Measurements from ENCODE around the gene PHACTR3. TPM values are rescaled to one million over a fixed set of nuclear protein-coding genes. Genes with fewer than 3 reads are reported as not detected.

The PHACTR3 gene
- total RNA-seq, 1 donor from 2014 or later = 1.4 TPM

GRCh38 chr20:59581993-59582679 is 22.2 kb upstream of the PHACTR3 start:
- DNase-seq (ENCODE audit: low spot score) = no peak
- Mint-ChIP-seq H3K4me1 (peaks cover 10% of the 10 kb centered on the region), H3K36me3 (no peaks in the 10 kb centered on the region), H3K9me3 (peaks cover 1% of the 10 kb centered on the region), H3K4me3 (no peak overlapping the region), H3K27me3 (ENCODE audit: insufficient read depth, low read depth) (peaks cover 26% of the 10 kb centered on the region), H3K27ac (peak overlapping the region; percentile 76)
- H3K27me3 ChIP-seq = peaks cover 86% of the 10 kb centered on the region
- no peaks in the 10 kb centered on the region for H3K4me1 ChIP-seq
- H3K27ac ChIP-seq = no peak overlapping the region
- no peaks in the 10 kb centered on the region for H3K36me3 ChIP-seq
- H3K9ac ChIP-seq = no peak overlapping the region
- TF ChIP-seq EZH2 (IDR thresholded peaks at IDR 0.05) = no peak
- TF ChIP-seq, protein P1, sequence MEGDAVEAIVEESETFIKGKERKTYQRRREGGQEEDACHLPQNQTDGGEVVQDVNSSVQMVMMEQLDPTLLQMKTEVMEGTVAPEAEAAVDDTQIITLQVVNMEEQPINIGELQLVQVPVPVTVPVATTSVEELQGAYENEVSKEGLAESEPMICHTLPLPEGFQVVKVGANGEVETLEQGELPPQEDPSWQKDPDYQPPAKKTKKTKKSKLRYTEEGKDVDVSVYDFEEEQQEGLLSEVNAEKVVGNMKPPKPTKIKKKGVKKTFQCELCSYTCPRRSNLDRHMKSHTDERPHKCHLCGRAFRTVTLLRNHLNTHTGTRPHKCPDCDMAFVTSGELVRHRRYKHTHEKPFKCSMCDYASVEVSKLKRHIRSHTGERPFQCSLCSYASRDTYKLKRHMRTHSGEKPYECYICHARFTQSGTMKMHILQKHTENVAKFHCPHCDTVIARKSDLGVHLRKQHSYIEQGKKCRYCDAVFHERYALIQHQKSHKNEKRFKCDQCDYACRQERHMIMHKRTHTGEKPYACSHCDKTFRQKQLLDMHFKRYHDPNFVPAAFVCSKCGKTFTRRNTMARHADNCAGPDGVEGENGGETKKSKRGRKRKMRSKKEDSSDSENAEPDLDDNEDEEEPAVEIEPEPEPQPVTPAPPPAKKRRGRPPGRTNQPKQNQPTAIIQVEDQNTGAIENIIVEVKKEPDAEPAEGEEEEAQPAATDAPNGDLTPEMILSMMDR (IDR thresholded peaks at IDR 0.05) = no peak
- TF ChIP-seq EZH2phosphoT487 (IDR thresholded peaks at IDR 0.05) = no peak
- H3K4me2 ChIP-seq = no peak overlapping the region
- H4K20me1 ChIP-seq (ENCODE audit: low read depth) = no peaks in the 10 kb centered on the region
- no peaks in the 10 kb centered on the region for H3K9me3 ChIP-seq (ENCODE audit: low read depth)
- H2AFZ ChIP-seq (replicated peaks) = no peak overlapping the region
- no peaks in the 10 kb centered on the region for H3K79me2 ChIP-seq (ENCODE audit: low read depth)
- no peak overlapping the region for H3K4me3 ChIP-seq
- no peaks in the 10 kb centered on the region for H3F3A ChIP-seq (ENCODE audit: low read depth)

DNA sequence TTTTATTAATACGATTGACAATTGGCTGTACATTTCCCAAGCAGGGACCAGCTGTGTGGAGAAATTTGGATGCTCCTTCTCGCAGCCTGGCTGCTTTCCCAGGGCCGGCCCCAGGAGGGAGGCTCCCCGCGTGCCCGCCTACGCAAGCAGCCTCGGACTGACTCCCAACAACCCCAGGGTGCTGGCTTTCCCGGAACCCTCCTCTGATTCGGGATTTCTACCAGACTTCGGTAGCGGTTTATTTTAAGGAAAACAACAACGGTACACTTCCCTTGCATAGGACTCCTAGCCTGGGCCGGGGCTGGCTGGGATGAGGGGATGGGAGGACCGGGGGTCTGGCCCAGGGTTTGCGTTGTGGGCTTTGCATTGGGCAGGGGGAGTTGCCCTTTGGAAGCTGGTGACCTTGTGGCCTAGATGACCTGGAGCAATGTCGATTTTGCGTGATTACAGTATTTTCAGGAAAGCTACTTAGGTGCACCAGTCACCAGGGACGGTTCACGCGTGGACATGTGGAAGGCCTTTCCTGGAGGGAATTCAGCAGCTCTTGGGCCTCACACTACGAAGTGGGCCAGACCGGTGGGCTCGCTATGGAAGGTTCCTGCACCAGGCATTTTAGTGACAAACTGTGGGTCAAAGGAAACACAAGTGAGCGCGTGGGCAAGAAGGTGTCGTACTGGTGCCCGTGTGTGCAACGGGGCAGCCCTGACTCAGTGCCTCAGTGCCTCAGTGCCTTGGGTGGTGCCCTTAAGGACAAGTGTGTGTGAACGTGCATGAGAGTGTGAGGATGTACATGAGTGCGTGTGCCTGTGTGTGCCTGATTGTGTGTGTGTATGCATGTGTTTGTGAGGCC is 20.7 kb upstream of the PHACTR3 start:
- Mint-ChIP-seq H3K27ac (no peak overlapping the region), H3K27me3 (ENCODE audit: insufficient read depth, low read depth) (peaks cover 18% of the 10 kb centered on the region)

GRCh38 chr20:59584278-59584925 is 19.9 kb upstream of the PHACTR3 start:
- Histone ChIP-seq H3K27me3 (peaks cover 84% of the 10 kb centered on the region), H3K27ac (no peak overlapping the region), H3F3A (ENCODE audit: low read depth) (no peaks in the 10 kb centered on the region), H3K79me2 (ENCODE audit: low read depth) (no peaks in the 10 kb centered on the region), H3K4me1 (no peaks in the 10 kb centered on the region), H2AFZ (replicated peaks) (no peak overlapping the region), H3K36me3 (no peaks in the 10 kb centered on the region), H3K9ac (no peak overlapping the region), H4K20me1 (ENCODE audit: low read depth) (no peaks in the 10 kb centered on the region), H3K4me2 (no peak overlapping the region), H3K9me3 (ENCODE audit: low read depth) (no peaks in the 10 kb centered on the region), H3K4me3 (no peak overlapping the region)
- Mint-ChIP-seq H3K27ac (no peak overlapping the region), H3K9me3 (peaks cover 3% of the 10 kb centered on the region), H3K36me3 (no peaks in the 10 kb centered on the region), H3K4me1 (peaks cover 10% of the 10 kb centered on the region), H3K27me3 (ENCODE audit: insufficient read depth, low read depth) (peaks cover 12% of the 10 kb centered on the region), H3K4me3 (no peak overlapping the region)
- TF ChIP-seq EZH2phosphoT487 (IDR thresholded peaks at IDR 0.05) (no peak), EZH2 (IDR thresholded peaks at IDR 0.05) (no peak)
- TF ChIP-seq, protein P1 (IDR thresholded peaks at IDR 0.05) = no peak
- DNase-seq (ENCODE audit: low spot score) = no peak

More for the DNA sequence above, 20.7 kb upstream of the PHACTR3 start:
- Mint-ChIP-seq H3K4me1 (peaks cover 10% of the 10 kb centered on the region), H3K36me3 (no peaks in the 10 kb centered on the region), H3K9me3 (peaks cover 3% of the 10 kb centered on the region), H3K4me3 (no peak overlapping the region)
- Histone ChIP-seq H3K4me2 (no peak overlapping the region), H3K27me3 (peaks cover 84% of the 10 kb centered on the region), H3K9me3 (ENCODE audit: low read depth) (no peaks in the 10 kb centered on the region), H3K79me2 (ENCODE audit: low read depth) (no peaks in the 10 kb centered on the region), H3K36me3 (no peaks in the 10 kb centered on the region), H4K20me1 (ENCODE audit: low read depth) (no peaks in the 10 kb centered on the region), H3K27ac (no peak overlapping the region), H2AFZ (replicated peaks) (no peak overlapping the region), H3F3A (ENCODE audit: low read depth) (no peaks in the 10 kb centered on the region), H3K9ac (no peak overlapping the region), H3K4me3 (no peak overlapping the region), H3K4me1 (no peaks in the 10 kb centered on the region)
- TF ChIP-seq, protein P1 (IDR thresholded peaks at IDR 0.05) = no peak
- TF ChIP-seq EZH2 (IDR thresholded peaks at IDR 0.05) (no peak), EZH2phosphoT487 (IDR thresholded peaks at IDR 0.05) (no peak)
- no peak for DNase-seq (ENCODE audit: low spot score)

Data from neural progenitor cell (in vitro differentiated cells).